NT2/D1 (cell line): Measurements from ENCODE around the gene CKLF.

ENCODE experiments used
- SUZ12 ChIP-seq: IDR thresholded peaks from 2 replicates; pipeline ENCODE4 v1.6.1; 2011; ENCODE audit not compliant: insufficient read length, insufficient read depth; ENCODE audit errors: extremely low read depth
- YY1 ChIP-seq: IDR thresholded peaks from 2 replicates; pipeline ENCODE4 v1.6.1; 2011; ENCODE audit not compliant: insufficient read length, insufficient read depth
- ZNF274 ChIP-seq: IDR thresholded peaks from 2 replicates; pipeline ENCODE4 v1.6.1; 2011; ENCODE audit warnings: mild to moderate bottlenecking, low read depth, low read length

DNA sequence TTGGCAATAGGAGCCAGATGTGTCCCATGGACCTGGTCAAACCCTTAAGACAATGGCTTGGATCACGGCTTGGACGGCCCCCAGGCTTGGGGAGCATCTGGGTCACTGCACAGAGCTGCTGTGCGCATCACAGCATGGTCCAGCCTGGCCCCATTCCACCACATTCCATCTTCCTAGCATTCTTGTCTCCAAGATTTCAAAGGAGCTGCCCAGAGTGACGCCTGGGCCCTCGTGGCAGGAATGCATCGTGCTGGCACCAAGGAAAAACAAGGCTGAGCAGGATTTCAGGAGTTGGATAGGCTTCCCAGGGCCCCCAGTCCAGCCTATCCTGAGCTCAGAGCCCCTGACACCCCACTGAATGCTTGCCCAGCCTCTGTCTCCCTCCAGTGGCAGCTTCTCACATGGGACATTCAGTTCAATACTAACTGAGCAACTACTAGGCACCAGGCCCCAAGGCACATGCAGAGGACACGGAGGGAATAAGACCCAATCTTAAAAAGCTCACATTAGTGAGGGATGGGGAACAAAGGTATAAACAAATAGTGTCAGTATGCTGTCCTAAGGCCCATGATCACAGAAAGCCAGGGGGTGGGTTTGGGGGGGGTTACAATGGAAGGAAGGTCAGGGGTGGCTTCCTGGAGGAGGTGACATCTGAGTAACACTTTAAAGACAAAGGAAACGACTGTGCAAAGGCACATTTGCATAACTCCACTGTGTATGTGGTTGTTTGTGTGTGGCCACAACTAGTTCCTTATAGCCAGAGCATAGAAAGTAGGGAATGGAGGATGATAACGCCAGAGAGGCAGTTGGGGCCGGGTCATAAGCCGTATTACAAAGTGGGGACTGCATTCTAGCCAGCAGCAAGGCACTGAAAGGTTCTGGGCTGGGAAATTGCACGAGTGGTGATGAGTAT lies 36.5 kb upstream of the CKLF start:
- no peak for TF ChIP-seq ZNF274
- TF ChIP-seq YY1: no peak
- TF ChIP-seq SUZ12: no peak
